ENCODE results near the gene ROBO2.

ROBO2 gene

DNA sequence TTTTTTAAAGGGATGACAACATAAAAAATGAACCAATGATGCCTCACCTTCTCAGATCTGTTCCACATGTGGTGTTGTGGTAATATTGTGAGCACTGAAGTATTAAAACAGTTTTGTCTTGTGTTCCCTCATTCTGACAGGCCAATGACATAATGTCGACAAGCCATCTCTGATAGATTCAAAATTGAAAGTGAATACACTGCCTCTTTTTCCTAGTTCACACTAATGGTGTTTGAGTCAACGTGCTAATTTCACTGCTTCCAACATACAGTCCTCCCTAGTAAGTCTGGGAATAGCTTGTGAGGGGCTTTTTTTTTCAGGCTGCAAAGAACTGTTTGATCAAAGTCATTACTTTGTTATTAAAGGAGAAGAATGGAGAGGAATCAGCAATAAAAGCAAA lies 82.8 kb downstream of the ROBO2 start:
- H3K4me3 ChIP-seq (ENCODE audit: low read depth, low read length): no peak overlapping the region
- no peaks in the 10 kb centered on the region for H3K36me3 ChIP-seq (replicated peaks)
- no peaks in the 10 kb centered on the region for H3K27me3 ChIP-seq (replicated peaks)
- TF ChIP-seq, protein P1, sequence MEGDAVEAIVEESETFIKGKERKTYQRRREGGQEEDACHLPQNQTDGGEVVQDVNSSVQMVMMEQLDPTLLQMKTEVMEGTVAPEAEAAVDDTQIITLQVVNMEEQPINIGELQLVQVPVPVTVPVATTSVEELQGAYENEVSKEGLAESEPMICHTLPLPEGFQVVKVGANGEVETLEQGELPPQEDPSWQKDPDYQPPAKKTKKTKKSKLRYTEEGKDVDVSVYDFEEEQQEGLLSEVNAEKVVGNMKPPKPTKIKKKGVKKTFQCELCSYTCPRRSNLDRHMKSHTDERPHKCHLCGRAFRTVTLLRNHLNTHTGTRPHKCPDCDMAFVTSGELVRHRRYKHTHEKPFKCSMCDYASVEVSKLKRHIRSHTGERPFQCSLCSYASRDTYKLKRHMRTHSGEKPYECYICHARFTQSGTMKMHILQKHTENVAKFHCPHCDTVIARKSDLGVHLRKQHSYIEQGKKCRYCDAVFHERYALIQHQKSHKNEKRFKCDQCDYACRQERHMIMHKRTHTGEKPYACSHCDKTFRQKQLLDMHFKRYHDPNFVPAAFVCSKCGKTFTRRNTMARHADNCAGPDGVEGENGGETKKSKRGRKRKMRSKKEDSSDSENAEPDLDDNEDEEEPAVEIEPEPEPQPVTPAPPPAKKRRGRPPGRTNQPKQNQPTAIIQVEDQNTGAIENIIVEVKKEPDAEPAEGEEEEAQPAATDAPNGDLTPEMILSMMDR (IDR thresholded peaks at IDR 0.05; ENCODE audit: low read depth, low read length, missing control alignments): no peak
- in situ Hi-C loops (cut with HindIII; ENCODE audit: low pct_ligation_motif_present, low sequenced_read_pairs): no loop called here
- H3K27ac ChIP-seq: no peak overlapping the region
- DNase-seq: no peak

DNA sequence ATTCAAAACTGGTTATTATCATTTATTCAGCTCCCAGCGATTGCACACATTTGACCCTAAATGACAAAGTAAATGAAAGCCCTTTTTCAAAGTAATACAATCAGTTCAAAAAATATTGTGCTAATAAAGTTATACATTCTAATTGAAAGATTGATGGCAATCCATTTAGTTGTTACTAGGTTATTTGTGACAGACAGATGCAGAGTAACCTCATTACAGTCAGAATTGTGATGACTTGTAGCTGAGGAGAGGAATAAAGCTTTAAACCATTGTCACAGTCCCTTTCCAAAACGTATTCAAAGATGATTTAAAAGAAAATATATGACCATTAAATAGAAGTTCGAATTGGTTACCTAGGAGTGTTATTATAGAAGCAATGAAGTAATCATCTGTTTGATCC lies 86.1 kb downstream of the ROBO2 start:
- H3K36me3 ChIP-seq (replicated peaks): no peaks in the 10 kb centered on the region
- TF ChIP-seq, protein P1 (IDR thresholded peaks at IDR 0.05; ENCODE audit: low read depth, low read length, missing control alignments): no peak
- in situ Hi-C loops (cut with HindIII; ENCODE audit: low pct_ligation_motif_present, low sequenced_read_pairs): no loop called here
- H3K4me3 ChIP-seq (ENCODE audit: low read depth, low read length): no peak overlapping the region
- H3K27ac ChIP-seq: no peak overlapping the region
- no peak for DNase-seq
- H3K27me3 ChIP-seq (replicated peaks): no peaks in the 10 kb centered on the region

DNA sequence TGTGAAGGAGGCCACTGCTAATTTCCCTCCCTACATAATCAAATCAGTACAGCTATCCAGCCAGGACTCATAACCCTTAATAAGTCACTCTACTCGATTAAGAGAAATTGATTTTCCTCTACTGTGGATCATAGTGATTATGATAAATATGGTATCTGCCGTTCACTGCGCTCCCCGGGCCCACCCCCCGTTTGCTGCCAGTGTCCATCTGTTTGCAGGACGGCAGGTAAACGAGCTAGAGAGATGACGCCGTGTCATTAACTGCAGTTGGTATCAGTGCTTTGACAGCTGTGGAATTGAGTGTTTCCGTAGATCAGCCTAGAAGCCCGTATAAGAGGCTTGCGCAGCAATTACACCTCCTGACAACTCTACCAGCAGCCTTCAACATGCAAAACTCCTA lies 94.9 kb downstream of the ROBO2 start:
- Histone ChIP-seq H3K4me3 (ENCODE audit: low read depth, low read length) (no peak overlapping the region), H3K27ac (no peak overlapping the region), H3K27me3 (replicated peaks) (no peaks in the 10 kb centered on the region), H3K36me3 (replicated peaks) (no peaks in the 10 kb centered on the region)
- TF ChIP-seq, protein P1 (IDR thresholded peaks at IDR 0.05; ENCODE audit: low read depth, low read length, missing control alignments): no peak
- no peak for DNase-seq
- in situ Hi-C loops (cut with HindIII; ENCODE audit: low pct_ligation_motif_present, low sequenced_read_pairs): no loop called here

DNA sequence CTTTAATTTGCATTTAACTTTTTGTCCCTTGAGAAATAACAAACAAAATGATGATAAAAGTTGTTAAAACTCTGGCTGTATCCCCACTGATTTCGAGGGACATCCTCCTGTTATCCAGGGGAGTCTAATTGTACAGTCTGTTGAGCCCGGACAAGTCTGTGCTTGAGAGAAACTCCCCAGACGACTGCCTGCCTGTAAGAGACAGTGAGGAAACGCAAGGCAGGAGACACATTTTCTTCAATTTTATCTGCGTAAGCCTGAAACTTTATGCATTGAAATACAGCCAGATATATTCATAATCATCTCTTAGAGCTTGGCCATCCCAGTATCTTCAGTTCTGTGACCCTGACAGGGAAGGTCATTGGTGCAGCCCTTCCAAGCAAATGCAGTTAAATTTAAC lies 97.7 kb downstream of the ROBO2 start:
- Histone ChIP-seq H3K27ac (no peak overlapping the region), H3K36me3 (replicated peaks) (no peaks in the 10 kb centered on the region), H3K4me3 (ENCODE audit: low read depth, low read length) (no peak overlapping the region), H3K27me3 (replicated peaks) (no peaks in the 10 kb centered on the region)
- TF ChIP-seq, protein P1 (IDR thresholded peaks at IDR 0.05; ENCODE audit: low read depth, low read length, missing control alignments): no peak
- in situ Hi-C loops (cut with HindIII; ENCODE audit: low pct_ligation_motif_present, low sequenced_read_pairs): no loop called here
- no peak for DNase-seq

DNA sequence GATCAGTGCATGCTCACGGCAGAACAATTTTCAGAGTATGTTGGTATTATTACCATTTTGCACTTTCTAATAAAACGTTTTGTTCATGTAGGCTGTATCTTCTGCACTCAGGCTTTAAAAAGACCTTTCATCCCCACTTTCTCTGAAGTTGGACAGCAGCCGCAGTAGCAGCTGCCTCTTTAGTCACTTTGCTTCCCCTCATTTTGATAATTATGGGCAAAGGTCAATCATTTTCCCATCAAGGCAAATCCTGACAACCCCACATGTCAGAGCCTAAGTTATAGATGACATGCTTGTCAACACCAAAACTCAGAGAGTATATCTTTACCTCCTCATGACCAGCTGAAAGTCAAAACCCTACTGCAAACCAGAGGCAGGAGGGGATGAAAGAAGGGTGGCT lies 99.7 kb downstream of the ROBO2 start:
- TF ChIP-seq, protein P1 (IDR thresholded peaks at IDR 0.05; ENCODE audit: low read depth, low read length, missing control alignments): no peak
- Histone ChIP-seq H3K36me3 (replicated peaks) (no peaks in the 10 kb centered on the region), H3K4me3 (ENCODE audit: low read depth, low read length) (no peak overlapping the region), H3K27me3 (replicated peaks) (no peaks in the 10 kb centered on the region), H3K27ac (no peak overlapping the region)
- in situ Hi-C loops (cut with HindIII; ENCODE audit: low pct_ligation_motif_present, low sequenced_read_pairs): no loop called here
- DNase-seq: no peak

DNA sequence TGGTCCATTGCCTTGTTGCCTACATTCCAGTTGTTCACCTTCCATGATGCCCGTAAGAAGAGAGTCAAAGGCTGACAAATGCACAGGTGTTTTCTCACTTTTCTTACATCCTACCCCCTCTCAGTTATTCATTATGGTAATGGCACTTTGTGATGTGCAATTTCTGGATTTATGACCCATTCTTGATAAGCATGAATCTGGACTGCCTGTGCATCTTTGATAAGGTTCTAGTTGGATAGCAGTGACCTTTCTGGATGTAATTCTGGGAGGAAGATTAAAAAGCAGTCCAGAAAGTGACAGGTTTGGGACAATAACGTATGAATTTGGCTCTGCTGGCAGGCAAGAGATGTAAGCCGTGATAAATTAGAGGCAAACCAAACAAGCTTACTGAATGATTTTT lies 101.5 kb downstream of the ROBO2 start:
- no peak for DNase-seq
- no peaks in the 10 kb centered on the region for H3K27me3 ChIP-seq (replicated peaks)
- TF ChIP-seq, protein P1 (IDR thresholded peaks at IDR 0.05; ENCODE audit: low read depth, low read length, missing control alignments): no peak
- no peak overlapping the region for H3K4me3 ChIP-seq (ENCODE audit: low read depth, low read length)
- in situ Hi-C loops (cut with HindIII; ENCODE audit: low pct_ligation_motif_present, low sequenced_read_pairs): no loop called here
- H3K36me3 ChIP-seq (replicated peaks): no peaks in the 10 kb centered on the region
- no peak overlapping the region for H3K27ac ChIP-seq
